Peyer's patch (tissue), 4 donors: Measurements from ENCODE around the gene MLPH.

Experiments
- CTCF ChIP-seq, 6 experiments: fragments of 450-650 bp in 4 of 6; fragments of 200-600 bp in 2 of 6; sonication (generic) in 1 of 6; IDR thresholded peaks; one replicate each; pipeline ENCODE4 v1.5.1; 2017 to 2019; ENCODE audit warnings: antibody characterized with exemption in 6 of 6, mild to moderate bottlenecking in 3 of 6, moderate library complexity in 1 of 6
- POLR2A ChIP-seq, 2 donors: fragments of 450-650 bp; IDR thresholded peaks; one replicate each; pipeline ENCODE4 v1.5.1; 2017; ENCODE audit warnings: antibody characterized with exemption in 2 of 2, mild to moderate bottlenecking in 2 of 2, moderate library complexity in 2 of 2

DNA sequence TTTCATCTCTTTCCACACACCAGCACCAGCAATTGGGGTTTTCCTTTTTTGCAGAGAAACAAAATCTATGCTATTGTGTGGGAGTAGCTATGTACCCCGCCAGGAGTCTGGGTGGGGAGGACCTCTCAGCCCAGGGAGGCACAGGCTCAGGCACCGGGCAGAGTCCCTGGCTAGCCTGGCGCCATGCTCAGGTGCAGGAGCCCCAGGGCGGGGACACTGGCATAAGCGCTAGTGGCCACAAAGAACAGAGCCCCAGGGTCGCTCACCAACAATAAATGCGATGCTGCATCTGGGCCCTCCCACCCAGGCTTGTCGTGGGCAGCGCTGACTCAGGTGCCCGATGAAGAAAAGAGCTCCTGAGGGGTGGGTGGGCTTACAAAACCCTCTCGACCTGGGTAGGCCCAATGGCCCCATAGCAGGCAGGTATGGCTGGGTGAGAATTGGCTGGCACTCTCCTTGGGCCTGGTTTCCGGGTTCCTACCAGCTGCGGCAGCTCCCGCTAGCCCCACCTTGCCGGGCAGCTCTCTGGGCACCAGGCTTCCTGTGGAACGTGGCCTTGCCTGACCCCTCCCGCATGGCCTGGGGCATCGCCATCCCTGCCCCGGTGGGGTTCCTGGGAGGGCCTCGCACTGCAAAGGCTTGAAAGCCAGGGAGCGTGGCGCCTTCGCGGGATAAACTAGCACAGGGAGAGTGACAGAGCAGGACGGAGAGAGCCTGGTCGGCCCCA is 41.3 kb upstream of the MLPH start:
- TF ChIP-seq CTCF (IDR thresholded peaks at IDR 0.05) (no peak), POLR2A (IDR thresholded peaks at IDR 0.05) (no peak)
